GM13976 (cell line): Measurements from ENCODE around the gene CGB1.
A peak's percentile ranks its signal among the peaks of the same experiment; 100 is the strongest.

Experiments
- DNase-seq: peaks from one replicate; pipeline ENCODE4 v3.0.0; 2012; ENCODE audit warnings: low spot score
- in situ Hi-C: fragments of 300-500 bp; cut with MboI; formaldehyde crosslinking; loops from one replicate; pipeline ENCODE4 v1.12.0; 2022; ENCODE audit warnings: low sequenced_read_pairs, mixed read lengths, inconsistent platforms; ENCODE audit not compliant: unreplicated experiment
- TF ChIP-seq, protein P1 (sequence below): IDR thresholded peaks from 2 replicates; pipeline ENCODE4 v1.5.1; 2012; ENCODE audit warnings: borderline replicate concordance, mild to moderate bottlenecking; ENCODE audit not compliant: insufficient read depth; ENCODE audit errors: extremely low read depth, missing control alignments, control extremely low read depth

Gene CGB1

GRCh38 chr19:49006905-49007304, 29.8 kb downstream of the CGB1 start:
- TF ChIP-seq, protein P1, sequence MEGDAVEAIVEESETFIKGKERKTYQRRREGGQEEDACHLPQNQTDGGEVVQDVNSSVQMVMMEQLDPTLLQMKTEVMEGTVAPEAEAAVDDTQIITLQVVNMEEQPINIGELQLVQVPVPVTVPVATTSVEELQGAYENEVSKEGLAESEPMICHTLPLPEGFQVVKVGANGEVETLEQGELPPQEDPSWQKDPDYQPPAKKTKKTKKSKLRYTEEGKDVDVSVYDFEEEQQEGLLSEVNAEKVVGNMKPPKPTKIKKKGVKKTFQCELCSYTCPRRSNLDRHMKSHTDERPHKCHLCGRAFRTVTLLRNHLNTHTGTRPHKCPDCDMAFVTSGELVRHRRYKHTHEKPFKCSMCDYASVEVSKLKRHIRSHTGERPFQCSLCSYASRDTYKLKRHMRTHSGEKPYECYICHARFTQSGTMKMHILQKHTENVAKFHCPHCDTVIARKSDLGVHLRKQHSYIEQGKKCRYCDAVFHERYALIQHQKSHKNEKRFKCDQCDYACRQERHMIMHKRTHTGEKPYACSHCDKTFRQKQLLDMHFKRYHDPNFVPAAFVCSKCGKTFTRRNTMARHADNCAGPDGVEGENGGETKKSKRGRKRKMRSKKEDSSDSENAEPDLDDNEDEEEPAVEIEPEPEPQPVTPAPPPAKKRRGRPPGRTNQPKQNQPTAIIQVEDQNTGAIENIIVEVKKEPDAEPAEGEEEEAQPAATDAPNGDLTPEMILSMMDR = no peak
- in situ Hi-C loops = no loop called here
- DNase-seq = no peak

- TF ChIP-seq, protein P1 = no peak
- no peak for DNase-seq
- in situ Hi-C loops = no loop called here
Observed at GRCh38 chr19:49004964-49005614, 31.6 kb downstream of the CGB1 start.

GRCh38 chr19:49004133-49004532, 32.6 kb downstream of the CGB1 start:
- TF ChIP-seq, protein P1 = no peak
- in situ Hi-C loops = no loop called here
- no peak for DNase-seq

GRCh38 chr19:48999481-49000325, 37.0 kb downstream of the CGB1 start:
- in situ Hi-C loops = no loop called here
- peak; percentile 72 for DNase-seq

GRCh38 chr19:48997972-48998371, 38.7 kb downstream of the CGB1 start:
- DNase-seq = peak; percentile 60
- TF ChIP-seq, protein P1 = peak; percentile 46
- in situ Hi-C loops = no loop called here

More at GRCh38 chr19:48999481-49000325, 37.0 kb downstream of the CGB1 start:
- TF ChIP-seq, protein P1 = peak; percentile 64

GRCh38 chr19:48994035-48994386, 42.7 kb downstream of the CGB1 start:
- in situ Hi-C loops = no loop called here
- DNase-seq = no peak
- TF ChIP-seq, protein P1 = no peak
